Measurements from ENCODE around the gene C4orf36.

GRCh38 chr4:86857341-86858052 is 34.7 kb downstream of the C4orf36 start:
- TF ChIP-seq CTCF (IDR thresholded peaks at IDR 0.05), result no peak
- TF ChIP-seq POLR2A (IDR thresholded peaks at IDR 0.05), result no peak
